ENCODE measurements around the gene ACOT11. TPM values are rescaled to one million over a fixed set of nuclear protein-coding genes. Genes with fewer than 3 reads are reported as not detected.

Gene ACOT11
- total and polyA plus RNA-seq, 9 of the 15 experiments (the other 6 are each of a cell fraction or from before 2014, with no cell fraction given), result 0.04 to 1.2 (median 0.64) TPM; not detected in 2

DNA sequence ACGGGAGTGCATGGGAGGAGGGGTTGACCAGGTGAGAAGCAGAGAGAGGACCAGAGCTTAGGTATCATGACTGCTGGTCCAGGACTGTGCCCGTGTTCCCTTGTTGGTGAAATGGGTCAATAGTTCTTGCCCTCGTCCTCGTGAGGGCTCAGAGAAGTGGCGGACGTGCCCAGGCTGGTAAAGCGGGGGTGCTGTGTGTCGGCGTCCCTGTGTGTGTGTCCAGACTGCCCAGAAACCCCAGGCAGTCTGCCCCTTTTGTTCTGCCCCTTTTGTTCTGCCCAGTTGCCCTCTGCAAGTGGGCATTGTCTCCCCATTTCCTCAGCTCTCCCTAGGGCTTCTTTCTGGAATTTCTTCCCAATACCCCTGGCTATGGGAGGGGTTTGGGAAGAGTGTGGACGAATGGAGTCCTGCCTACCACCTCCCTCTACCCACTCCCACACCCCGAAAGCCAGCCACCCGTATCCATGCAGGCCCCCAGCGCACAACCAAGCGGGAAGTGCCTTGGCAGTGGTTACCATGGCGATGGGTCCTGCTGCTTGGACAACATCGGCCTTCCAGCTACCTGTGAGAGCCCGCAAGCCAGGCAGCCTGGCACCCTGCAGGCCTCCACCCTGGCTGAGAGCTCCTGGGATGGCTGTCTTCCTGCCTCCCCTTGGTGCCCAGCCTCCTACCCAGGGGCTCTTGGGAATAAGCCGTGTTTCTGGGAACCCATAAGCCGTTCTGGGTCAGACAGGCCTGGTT is 34.7 kb downstream of the ACOT11 start (continued):
- no peak for TF ChIP-seq ZBTB26 (CRISPR knock-in tag; IDR thresholded peaks at IDR 0.05)
- TF ChIP-seq PTTG1 (tag; IDR thresholded peaks at IDR 0.05; ENCODE audit: low read depth), result no peak
- TF ChIP-seq FOXK2 (conservative IDR thresholded peaks at IDR 0.05 in 1 of 2, IDR thresholded peaks at IDR 0.05 in 1 of 2; ENCODE audit: low read depth in 2 of 2), result no peak
- no peak for TF ChIP-seq DPF2 (IDR thresholded peaks at IDR 0.05)
- no peak for TF ChIP-seq MIER1 (IDR thresholded peaks at IDR 0.05; ENCODE audit: low read depth)
- TF ChIP-seq ZNF707 (CRISPR knock-in tag; conservative IDR thresholded peaks at IDR 0.05), result no peak

- peaks cover 0 to 9% of the 10 kb centered on the region in 2 experiments; a peak in 1 of 5 replicates for H3K4me1 ChIP-seq (replicated peaks in 1 of 2; ENCODE audit: control insufficient read depth in 2 of 2, insufficient read depth in 2 of 2, low read length in 2 of 2)
- no peak overlapping the region for H3K4me2 ChIP-seq (ENCODE audit: insufficient read depth, low read length)
- intact Hi-C loops (cut with micrococcal nuclease) (no loop called here), in situ Hi-C loops (cut with MboI) (no loop called here)
- WGBS (ENCODE audit: insufficient coverage, low coverage, missing lambda C conversion rate), result 3% methylated on average over 3 of the region's 3 CpGs
- no peaks in the 10 kb centered on the region for H4K20me1 ChIP-seq (replicated peaks; ENCODE audit: control insufficient read depth, insufficient read depth, low read length)
- no peaks in the 10 kb centered on the region for H3K9me1 ChIP-seq (ENCODE audit: control insufficient read depth, insufficient read depth, low read length)
- CTCF ChIA-PET (ENCODE audit: low intra/inter-chr PET ratio), result no interaction called here
- no peaks in the 10 kb centered on the region for H3K36me3 ChIP-seq (ENCODE audit: control insufficient read depth, insufficient read depth, low read length)
- no TSS peak for BruUV-seq (replicated peaks)
- FAIRE-seq, result no peak
- no peaks in the 10 kb centered on the region for H3K79me2 ChIP-seq (ENCODE audit: control insufficient read depth, insufficient read depth, low read length)
- DNase-seq (ENCODE audit: extremely low read depth in 1 of 4, low spot score in 3 of 4), result no peak
- H3K27me3 ChIP-seq (ENCODE audit: control insufficient read depth in 2 of 2, insufficient read depth in 2 of 2, low read length in 2 of 2), result peaks cover 17 to 49% of the 10 kb centered on the region in 2 experiments; a peak in 4 of 5 replicates
- H2AFZ ChIP-seq (ENCODE audit: low read depth, low read length), result no peak overlapping the region
- H3K9ac ChIP-seq (ENCODE audit: insufficient read depth in 1 of 2, low read depth in 2 of 2, low read length in 2 of 2), result no peak overlapping the region
- H3K27ac ChIP-seq (ENCODE audit: extremely low read depth, low read depth, low read length), result no peak overlapping the region
- no peak for ATAC-seq
- POLR2A ChIA-PET, result interaction anchor here (0.6 to 1.5 kb wide), 4 partner anchors 10 to 1030 kb away, joined by 3 to 8 read pairs (median 3); no protein-coding TSS in a partner anchor
- no peak overlapping the region for H3K4me3 ChIP-seq
- no peaks in the 10 kb centered on the region for H3K9me3 ChIP-seq (replicated peaks; ENCODE audit: control insufficient read depth, insufficient read depth, low read depth, low read length)
- TF ChIP-seq TCF7L2 (IDR thresholded peaks at IDR 0.05; ENCODE audit: low read depth, low read length) (no peak), TRIM28 (IDR thresholded peaks at IDR 0.05) (no peak), PRMT5 (CRISPR knock-in tag; IDR thresholded peaks at IDR 0.05) (no peak), BCOR (IDR thresholded peaks at IDR 0.05) (no peak), KHSRP (IDR thresholded peaks at IDR 0.05) (no peak), POLR2H (tag; IDR thresholded peaks at IDR 0.05; ENCODE audit: low read depth) (no peak), ZC3H8 (IDR thresholded peaks at IDR 0.05) (no peak), TARDBP (IDR thresholded peaks at IDR 0.05) (no peak), IRF2 (CRISPR knock-in tag; IDR thresholded peaks at IDR 0.05) (no peak), U2AF2 (optimal IDR thresholded peaks at IDR 0.05; ENCODE audit: low read depth, low read length) (no peak), RBM15 (IDR thresholded peaks at IDR 0.05; ENCODE audit: insufficient read depth, low read length) (no peak)
- TF ChIP-seq, protein P1, sequence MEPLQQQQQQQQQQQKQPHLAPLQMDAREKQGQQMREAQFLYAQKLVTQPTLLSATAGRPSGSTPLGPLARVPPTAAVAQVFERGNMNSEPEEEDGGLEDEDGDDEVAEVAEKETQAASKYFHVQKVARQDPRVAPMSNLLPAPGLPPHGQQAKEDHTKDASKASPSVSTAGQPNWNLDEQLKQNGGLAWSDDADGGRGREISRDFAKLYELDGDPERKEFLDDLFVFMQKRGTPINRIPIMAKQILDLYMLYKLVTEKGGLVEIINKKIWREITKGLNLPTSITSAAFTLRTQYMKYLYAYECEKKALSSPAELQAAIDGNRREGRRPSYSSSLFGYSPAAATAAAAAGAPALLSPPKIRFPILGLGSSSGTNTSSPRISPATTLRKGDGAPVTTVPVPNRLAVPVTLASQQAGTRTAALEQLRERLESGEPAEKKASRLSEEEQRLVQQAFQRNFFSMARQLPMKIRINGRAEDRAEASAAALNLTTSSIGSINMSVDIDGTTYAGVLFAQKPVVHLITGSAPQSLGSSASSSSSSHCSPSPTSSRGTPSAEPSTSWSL (CRISPR knock-in tag; IDR thresholded peaks at IDR 0.05; ENCODE audit: borderline replicate concordance), result no peak
- TF ChIP-seq, protein P2, sequence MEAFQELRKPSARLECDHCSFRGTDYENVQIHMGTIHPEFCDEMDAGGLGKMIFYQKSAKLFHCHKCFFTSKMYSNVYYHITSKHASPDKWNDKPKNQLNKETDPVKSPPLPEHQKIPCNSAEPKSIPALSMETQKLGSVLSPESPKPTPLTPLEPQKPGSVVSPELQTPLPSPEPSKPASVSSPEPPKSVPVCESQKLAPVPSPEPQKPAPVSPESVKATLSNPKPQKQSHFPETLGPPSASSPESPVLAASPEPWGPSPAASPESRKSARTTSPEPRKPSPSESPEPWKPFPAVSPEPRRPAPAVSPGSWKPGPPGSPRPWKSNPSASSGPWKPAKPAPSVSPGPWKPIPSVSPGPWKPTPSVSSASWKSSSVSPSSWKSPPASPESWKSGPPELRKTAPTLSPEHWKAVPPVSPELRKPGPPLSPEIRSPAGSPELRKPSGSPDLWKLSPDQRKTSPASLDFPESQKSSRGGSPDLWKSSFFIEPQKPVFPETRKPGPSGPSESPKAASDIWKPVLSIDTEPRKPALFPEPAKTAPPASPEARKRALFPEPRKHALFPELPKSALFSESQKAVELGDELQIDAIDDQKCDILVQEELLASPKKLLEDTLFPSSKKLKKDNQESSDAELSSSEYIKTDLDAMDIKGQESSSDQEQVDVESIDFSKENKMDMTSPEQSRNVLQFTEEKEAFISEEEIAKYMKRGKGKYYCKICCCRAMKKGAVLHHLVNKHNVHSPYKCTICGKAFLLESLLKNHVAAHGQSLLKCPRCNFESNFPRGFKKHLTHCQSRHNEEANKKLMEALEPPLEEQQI (IDR thresholded peaks at IDR 0.05), result no peak
Observed at GRCh38 chr1:54583307-54583686, 35.3 kb downstream of the ACOT11 start.
